Measurements from ENCODE around the gene CD101.

GRCh38 chr1:117067533-117068370 lies 66.2 kb downstream of the CD101 start:
- TF ChIP-seq, protein P1, sequence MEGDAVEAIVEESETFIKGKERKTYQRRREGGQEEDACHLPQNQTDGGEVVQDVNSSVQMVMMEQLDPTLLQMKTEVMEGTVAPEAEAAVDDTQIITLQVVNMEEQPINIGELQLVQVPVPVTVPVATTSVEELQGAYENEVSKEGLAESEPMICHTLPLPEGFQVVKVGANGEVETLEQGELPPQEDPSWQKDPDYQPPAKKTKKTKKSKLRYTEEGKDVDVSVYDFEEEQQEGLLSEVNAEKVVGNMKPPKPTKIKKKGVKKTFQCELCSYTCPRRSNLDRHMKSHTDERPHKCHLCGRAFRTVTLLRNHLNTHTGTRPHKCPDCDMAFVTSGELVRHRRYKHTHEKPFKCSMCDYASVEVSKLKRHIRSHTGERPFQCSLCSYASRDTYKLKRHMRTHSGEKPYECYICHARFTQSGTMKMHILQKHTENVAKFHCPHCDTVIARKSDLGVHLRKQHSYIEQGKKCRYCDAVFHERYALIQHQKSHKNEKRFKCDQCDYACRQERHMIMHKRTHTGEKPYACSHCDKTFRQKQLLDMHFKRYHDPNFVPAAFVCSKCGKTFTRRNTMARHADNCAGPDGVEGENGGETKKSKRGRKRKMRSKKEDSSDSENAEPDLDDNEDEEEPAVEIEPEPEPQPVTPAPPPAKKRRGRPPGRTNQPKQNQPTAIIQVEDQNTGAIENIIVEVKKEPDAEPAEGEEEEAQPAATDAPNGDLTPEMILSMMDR (conservative IDR thresholded peaks at IDR 0.05 in 1 of 2, IDR thresholded peaks at IDR 0.05 in 1 of 2; ENCODE audit: extremely low read depth in 1 of 2, insufficient read depth in 1 of 2, low read depth in 1 of 2, low read length in 2 of 2), result peak; percentile 73 to 87
- TF ChIP-seq EZH2 (IDR thresholded peaks at IDR 0.05; ENCODE audit: borderline replicate concordance, low read length), result no peak
